ENCODE measurements around the gene DIAPH1.

GRCh38 chr5:141630570-141631140 lies 11.9 kb upstream of the DIAPH1 start:
- TF ChIP-seq CTCF (IDR thresholded peaks at IDR 0.05; ENCODE audit: low read depth, low read length) (no peak), EZH2phosphoT487 (IDR thresholded peaks at IDR 0.05; ENCODE audit: low read depth) (no peak)

All from OCI-LY3 (cell line).